ENCODE results near the gene SNTA1.
"Not testable (repeated sequence)": the region's sequence is repeated elsewhere in the genome, so short reads cannot be mapped to it uniquely, and the experiment has no call there.

The SNTA1 gene

GRCh38 chr20:33431797-33432381 is 11.7 kb downstream of the SNTA1 start:
- Histone ChIP-seq H3K4ac (ENCODE audit: low read depth, low read length) (no peak overlapping the region), H3K79me1 (ENCODE audit: low read length) (no peaks in the 10 kb centered on the region), H3K18ac (ENCODE audit: low read length) (no peak overlapping the region), H3K79me2 (ENCODE audit: control insufficient read depth, insufficient read depth, low read length) (no peaks in the 10 kb centered on the region), H3K36me3 (ENCODE audit: control insufficient read depth, insufficient read depth, low read length) (no peaks in the 10 kb centered on the region), H2BK15ac (replicated peaks; ENCODE audit: low read depth) (no peak overlapping the region), H3K4me1 (ENCODE audit: control insufficient read depth, low read depth, low read length) (no peaks in the 10 kb centered on the region), H3K23ac (ENCODE audit: low read length) (no peak overlapping the region), H3K27me3 (ENCODE audit: insufficient read depth, low read length, poor library complexity) (no peaks in the 10 kb centered on the region), H3K4me2 (ENCODE audit: low read length) (no peak overlapping the region), H4K5ac (ENCODE audit: low read length) (no peak overlapping the region), H2BK120ac (ENCODE audit: low read depth, low read length) (no peak overlapping the region), H3K27ac (ENCODE audit: low read depth, low read length) (no peak overlapping the region), H2BK5ac (ENCODE audit: low read length) (no peak overlapping the region), H3K9ac (ENCODE audit: low read length) (no peak overlapping the region), H3K4me3 (ENCODE audit: low read length) (no peak overlapping the region), H3K56ac (ENCODE audit: low read length) (no peak overlapping the region), H4K8ac (ENCODE audit: low read depth, low read length) (no peak overlapping the region), H2AK5ac (ENCODE audit: low read length) (no peak overlapping the region)
- WGBS (ENCODE audit: extremely low coverage, insufficient coverage, low lambda C conversion rate): no CpG with 5 or more reads among the region's 5 CpGs
- no peak for DNase-seq

GRCh38 chr20:33423875-33424274 is 19.7 kb downstream of the SNTA1 start:
- not testable (repeated sequence) for H3K4me1 ChIP-seq (ENCODE audit: control insufficient read depth, low read depth, low read length); DNase-seq; H2BK15ac ChIP-seq (replicated peaks; ENCODE audit: low read depth); H3K4me2 ChIP-seq (ENCODE audit: low read length); H3K23ac ChIP-seq (ENCODE audit: low read length); H3K9ac ChIP-seq (ENCODE audit: low read length); H3K27me3 ChIP-seq (ENCODE audit: insufficient read depth, low read length, poor library complexity); H3K56ac ChIP-seq (ENCODE audit: low read length); H4K5ac ChIP-seq (ENCODE audit: low read length); H3K27ac ChIP-seq (ENCODE audit: low read depth, low read length); H2AK5ac ChIP-seq (ENCODE audit: low read length); H3K4ac ChIP-seq (ENCODE audit: low read depth, low read length); H3K36me3 ChIP-seq (ENCODE audit: control insufficient read depth, insufficient read depth, low read length); H2BK5ac ChIP-seq (ENCODE audit: low read length); H4K8ac ChIP-seq (ENCODE audit: low read depth, low read length); H3K79me2 ChIP-seq (ENCODE audit: control insufficient read depth, insufficient read depth, low read length); H3K18ac ChIP-seq (ENCODE audit: low read length); H3K4me3 ChIP-seq (ENCODE audit: low read length); H2BK120ac ChIP-seq (ENCODE audit: low read depth, low read length); H3K79me1 ChIP-seq (ENCODE audit: low read length)
- WGBS (ENCODE audit: extremely low coverage, insufficient coverage, low lambda C conversion rate): no CpG with 5 or more reads among the region's 11 CpGs

- no peaks in the 10 kb centered on the region for H3K4me1 ChIP-seq (ENCODE audit: control insufficient read depth, low read depth, low read length)
- H4K5ac ChIP-seq (ENCODE audit: low read length): no peak overlapping the region
- no peak overlapping the region for H3K4me2 ChIP-seq (ENCODE audit: low read length)
- H2AK5ac ChIP-seq (ENCODE audit: low read length): no peak overlapping the region
- no peak overlapping the region for H3K27ac ChIP-seq (ENCODE audit: low read depth, low read length)
- no peak overlapping the region for H4K8ac ChIP-seq (ENCODE audit: low read depth, low read length)
- H3K4ac ChIP-seq (ENCODE audit: low read depth, low read length): no peak overlapping the region
- no peak overlapping the region for H3K4me3 ChIP-seq (ENCODE audit: low read length)
- WGBS (ENCODE audit: extremely low coverage, insufficient coverage, low lambda C conversion rate): no CpG with 5 or more reads among the region's 7 CpGs
- H2BK15ac ChIP-seq (replicated peaks; ENCODE audit: low read depth): no peak overlapping the region
- no peaks in the 10 kb centered on the region for H3K79me1 ChIP-seq (ENCODE audit: low read length)
- H3K36me3 ChIP-seq (ENCODE audit: control insufficient read depth, insufficient read depth, low read length): no peaks in the 10 kb centered on the region
- no peak overlapping the region for H2BK5ac ChIP-seq (ENCODE audit: low read length)
- no peak overlapping the region for H3K18ac ChIP-seq (ENCODE audit: low read length)
- H3K9ac ChIP-seq (ENCODE audit: low read length): no peak overlapping the region
- H3K23ac ChIP-seq (ENCODE audit: low read length): no peak overlapping the region
- H2BK120ac ChIP-seq (ENCODE audit: low read depth, low read length): no peak overlapping the region
- DNase-seq: no peak
- no peaks in the 10 kb centered on the region for H3K79me2 ChIP-seq (ENCODE audit: control insufficient read depth, insufficient read depth, low read length)
- no peak overlapping the region for H3K56ac ChIP-seq (ENCODE audit: low read length)
- H3K27me3 ChIP-seq (ENCODE audit: insufficient read depth, low read length, poor library complexity): no peaks in the 10 kb centered on the region
Measured at GRCh38 chr20:33423141-33423834, 20.3 kb downstream of the SNTA1 start.

GRCh38 chr20:33419140-33419974 is 24.2 kb downstream of the SNTA1 start:
- H4K8ac ChIP-seq (ENCODE audit: low read depth, low read length): no peak overlapping the region
- H3K18ac ChIP-seq (ENCODE audit: low read length): no peak overlapping the region
- no peak overlapping the region for H3K4me2 ChIP-seq (ENCODE audit: low read length)
- H3K27me3 ChIP-seq (ENCODE audit: insufficient read depth, low read length, poor library complexity): no peaks in the 10 kb centered on the region
- no peak overlapping the region for H4K5ac ChIP-seq (ENCODE audit: low read length)
- no peak overlapping the region for H2BK5ac ChIP-seq (ENCODE audit: low read length)
- no peak for DNase-seq
- no peak overlapping the region for H3K4ac ChIP-seq (ENCODE audit: low read depth, low read length)
- no peak overlapping the region for H2BK15ac ChIP-seq (replicated peaks; ENCODE audit: low read depth)
- H3K79me2 ChIP-seq (ENCODE audit: control insufficient read depth, insufficient read depth, low read length): no peaks in the 10 kb centered on the region
- no CpG with 5 or more reads among the region's 7 CpGs for WGBS (ENCODE audit: extremely low coverage, insufficient coverage, low lambda C conversion rate)
- H3K4me3 ChIP-seq (ENCODE audit: low read length): no peak overlapping the region
- H3K4me1 ChIP-seq (ENCODE audit: control insufficient read depth, low read depth, low read length): no peaks in the 10 kb centered on the region
- no peak overlapping the region for H2AK5ac ChIP-seq (ENCODE audit: low read length)
- H2BK120ac ChIP-seq (ENCODE audit: low read depth, low read length): no peak overlapping the region
- no peak overlapping the region for H3K9ac ChIP-seq (ENCODE audit: low read length)
- no peaks in the 10 kb centered on the region for H3K36me3 ChIP-seq (ENCODE audit: control insufficient read depth, insufficient read depth, low read length)
- H3K23ac ChIP-seq (ENCODE audit: low read length): no peak overlapping the region
- no peak overlapping the region for H3K27ac ChIP-seq (ENCODE audit: low read depth, low read length)
- no peaks in the 10 kb centered on the region for H3K79me1 ChIP-seq (ENCODE audit: low read length)
- H3K56ac ChIP-seq (ENCODE audit: low read length): no peak overlapping the region

GRCh38 chr20:33418033-33418432 is 25.5 kb downstream of the SNTA1 start:
- Histone ChIP-seq H3K23ac (ENCODE audit: low read length) (no peak overlapping the region), H3K27ac (ENCODE audit: low read depth, low read length) (no peak overlapping the region), H3K79me1 (ENCODE audit: low read length) (no peaks in the 10 kb centered on the region), H2BK120ac (ENCODE audit: low read depth, low read length) (no peak overlapping the region), H3K56ac (ENCODE audit: low read length) (no peak overlapping the region), H2AK5ac (ENCODE audit: low read length) (no peak overlapping the region), H3K4me1 (ENCODE audit: control insufficient read depth, low read depth, low read length) (no peaks in the 10 kb centered on the region), H2BK5ac (ENCODE audit: low read length) (no peak overlapping the region), H3K9ac (ENCODE audit: low read length) (no peak overlapping the region), H3K18ac (ENCODE audit: low read length) (no peak overlapping the region), H3K36me3 (ENCODE audit: control insufficient read depth, insufficient read depth, low read length) (no peaks in the 10 kb centered on the region), H3K4me2 (ENCODE audit: low read length) (no peak overlapping the region), H4K8ac (ENCODE audit: low read depth, low read length) (no peak overlapping the region), H3K79me2 (ENCODE audit: control insufficient read depth, insufficient read depth, low read length) (no peaks in the 10 kb centered on the region), H4K5ac (ENCODE audit: low read length) (no peak overlapping the region), H2BK15ac (replicated peaks; ENCODE audit: low read depth) (no peak overlapping the region), H3K4me3 (ENCODE audit: low read length) (no peak overlapping the region), H3K4ac (ENCODE audit: low read depth, low read length) (no peak overlapping the region), H3K27me3 (ENCODE audit: insufficient read depth, low read length, poor library complexity) (no peaks in the 10 kb centered on the region)
- peak; percentile 18 for DNase-seq
- WGBS (ENCODE audit: extremely low coverage, insufficient coverage, low lambda C conversion rate): no CpG with 5 or more reads among the region's 3 CpGs

Measured in mesendoderm (in vitro differentiated cells).